NCI-H510A (cell line): ENCODE data around the gene FEZF2.

ENCODE experiments used
- DNase-seq: peaks from one replicate; lab custom pipeline; 2025; lab: John Stamatoyannopoulos, UW

FEZF2 gene

DNA sequence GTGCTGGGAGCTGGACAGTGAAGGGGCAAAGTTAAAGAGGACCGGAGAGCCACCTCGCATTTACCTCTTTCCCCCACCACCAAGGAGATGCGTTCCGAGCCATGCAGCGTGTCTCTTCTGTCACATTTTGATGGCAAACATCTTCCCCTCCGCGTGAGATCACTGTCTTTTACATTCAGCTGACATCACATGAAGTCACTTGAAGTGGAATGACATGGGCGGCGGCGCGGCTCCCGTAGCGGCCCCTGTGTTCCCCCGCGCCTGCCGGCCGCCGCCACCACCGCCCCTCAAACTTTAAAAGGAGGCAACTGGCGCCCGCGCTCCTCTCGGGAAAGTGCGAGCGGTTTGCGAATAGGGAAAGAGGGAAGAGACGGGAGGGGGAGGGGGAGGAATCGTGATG, at the start of gene FEZF2:
TSS of gene FEZF2 (minus strand) at position 336 of the 400 bp plus-strand sequence. CDS start 682 bp downstream, outside the sequence.
- DNase-seq, result no peak

DNA sequence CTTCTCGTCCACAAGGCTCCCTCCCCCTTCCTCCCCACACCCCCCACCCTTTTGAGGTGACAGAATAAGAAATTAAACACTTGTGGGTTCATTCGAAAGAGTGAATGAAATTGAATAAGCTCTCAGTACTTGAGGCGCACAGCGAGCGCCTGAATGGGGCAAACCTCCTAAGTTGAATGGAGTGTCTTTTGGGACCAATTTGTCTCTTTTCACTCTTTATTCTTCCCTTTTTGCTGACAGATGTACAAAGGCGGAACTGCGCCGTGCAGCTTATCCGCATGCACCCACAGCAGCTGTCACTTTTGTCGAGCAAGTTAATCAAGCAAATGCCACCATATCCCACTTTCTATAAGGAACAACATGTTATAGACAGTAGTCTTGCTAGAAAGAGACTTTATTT, 47.9 kb upstream of the FEZF2 start:
- DNase-seq, result no peak

DNA sequence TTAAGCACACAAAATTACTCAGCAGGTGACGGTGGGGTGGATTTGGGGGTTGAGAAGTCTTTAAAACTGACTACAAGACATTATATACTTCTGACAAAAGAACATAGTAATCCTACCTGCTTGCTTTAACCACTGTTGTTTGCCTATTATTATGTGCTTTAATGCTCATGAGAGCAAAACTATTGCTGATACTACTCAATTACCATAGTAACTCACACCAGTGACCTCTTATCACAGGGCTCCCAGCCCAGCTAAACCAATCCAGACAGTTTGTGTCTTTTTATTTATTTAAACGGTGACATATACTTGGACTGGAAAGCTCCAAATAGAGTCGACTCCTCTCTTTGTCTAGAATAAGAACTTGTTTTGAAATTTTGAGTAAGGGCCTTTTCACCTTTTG, 42.8 kb upstream of the FEZF2 start:
- no peak for DNase-seq

DNA sequence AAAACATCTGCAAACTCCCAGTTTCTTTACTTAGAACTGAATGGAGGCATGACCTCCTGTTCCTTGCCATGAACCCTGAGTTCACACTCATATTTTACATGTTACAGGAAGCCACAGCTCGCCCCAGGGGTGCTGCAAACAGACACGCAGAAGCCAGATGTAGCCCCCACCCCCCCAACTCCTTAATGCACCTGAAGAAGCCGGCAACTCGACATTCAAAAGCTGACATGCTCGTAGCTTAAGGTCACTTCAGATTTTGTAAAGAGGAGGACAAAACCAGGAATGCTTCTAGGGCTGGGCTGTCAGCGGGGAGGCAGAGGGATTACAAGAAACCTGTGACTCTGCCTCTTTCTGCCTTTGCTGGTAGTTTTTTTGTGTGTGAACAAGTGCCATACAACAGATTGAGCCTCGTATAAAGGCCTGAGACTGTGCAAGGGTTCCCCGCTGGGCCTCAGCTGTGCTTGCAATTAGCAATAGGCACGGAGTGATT, 42.0 kb upstream of the FEZF2 start:
- no peak for DNase-seq

DNA sequence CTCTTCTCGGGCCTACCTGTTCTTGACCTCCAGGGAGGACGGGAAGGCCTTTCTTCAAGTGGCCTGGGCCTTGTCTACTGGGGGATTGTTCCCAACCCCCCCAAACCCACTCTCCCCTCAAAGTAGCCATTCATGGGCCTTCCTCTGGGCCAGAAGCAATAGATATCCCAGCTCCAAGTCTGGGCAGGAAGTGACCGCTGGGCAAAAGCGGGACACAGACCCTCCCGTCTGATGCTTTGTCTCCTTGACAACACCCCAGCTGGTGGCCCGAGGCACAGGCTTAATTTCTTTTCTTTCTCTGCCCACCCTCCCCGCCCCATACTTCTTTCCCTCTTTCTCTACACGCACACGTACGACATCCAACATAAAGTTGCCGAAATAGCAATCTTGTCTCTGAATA, 41.4 kb upstream of the FEZF2 start:
- no peak for DNase-seq

DNA sequence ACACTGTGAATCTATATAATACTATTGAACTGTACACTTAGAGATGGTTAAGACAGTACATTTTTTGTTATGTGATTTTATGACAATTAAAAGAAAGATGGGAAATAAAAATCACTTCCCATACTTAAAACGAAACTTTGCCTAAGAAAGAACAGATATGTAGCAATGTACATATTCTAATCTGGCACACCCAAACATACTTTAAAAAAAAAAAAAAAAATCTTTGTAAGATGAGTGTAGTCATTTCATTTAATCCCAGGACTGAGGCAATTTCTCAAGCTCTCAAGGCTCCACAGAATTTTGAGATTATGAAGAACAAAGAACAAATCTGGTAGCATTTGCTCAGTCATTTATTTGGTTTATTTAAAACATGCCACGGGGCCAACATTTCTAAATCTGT, 40.3 kb upstream of the FEZF2 start:
- DNase-seq, result no peak

DNA sequence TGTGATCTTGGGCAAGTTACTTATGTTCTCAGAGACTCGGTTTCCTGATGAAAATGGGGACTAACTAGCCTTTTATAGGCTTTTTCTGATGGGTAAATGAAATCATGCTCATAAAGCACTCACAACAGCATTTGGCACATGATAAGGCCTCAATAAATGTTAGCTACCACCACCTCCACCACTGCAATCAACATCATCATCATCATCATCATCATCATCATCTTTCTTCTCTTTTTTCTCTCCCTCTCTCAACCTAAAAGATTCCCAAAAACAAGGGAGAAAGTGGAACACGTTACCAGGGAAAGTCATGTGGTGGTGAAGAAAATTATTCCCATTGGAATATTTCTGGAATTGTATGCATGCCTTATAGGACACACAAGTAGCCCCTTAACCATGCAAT, 33.6 kb upstream of the FEZF2 start:
- no peak for DNase-seq

DNA sequence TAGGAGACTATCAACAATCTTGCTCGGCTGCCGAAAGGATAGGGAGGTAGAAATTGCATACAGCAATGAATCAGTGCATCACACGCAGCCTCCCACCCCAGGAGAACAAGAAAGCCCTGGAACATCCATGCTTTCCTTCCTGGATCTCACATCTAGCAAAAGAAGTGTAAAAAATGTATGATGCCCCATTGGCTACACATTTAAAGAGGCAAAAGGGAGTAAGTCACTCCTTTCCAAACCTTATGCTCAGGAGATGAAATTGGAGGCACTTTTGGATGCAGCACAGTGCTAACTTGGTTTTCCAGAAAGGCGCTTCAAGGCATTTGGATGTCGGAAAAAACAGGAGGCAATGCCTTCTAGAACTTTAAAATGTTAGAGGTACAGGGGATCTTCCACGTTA, 32.2 kb upstream of the FEZF2 start:
- no peak for DNase-seq

DNA sequence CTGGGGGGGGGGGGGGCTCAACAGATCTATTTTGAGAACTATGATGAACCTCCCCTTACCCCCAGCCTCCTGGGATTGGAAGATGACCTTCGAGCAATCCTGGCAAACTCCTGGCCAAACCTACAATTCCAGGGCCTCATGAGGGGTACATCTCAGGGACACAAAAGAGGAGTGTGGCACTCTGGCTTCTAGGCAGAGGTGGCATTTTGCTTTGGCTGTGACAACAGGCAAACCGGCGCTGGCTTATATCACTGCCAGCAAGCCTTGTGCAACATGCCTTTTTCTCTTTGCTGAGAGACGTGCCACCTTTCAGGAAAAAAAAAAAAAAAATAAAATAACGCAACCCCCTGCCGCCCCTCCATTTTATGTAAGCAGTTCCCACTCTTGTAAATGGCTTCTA, 31.8 kb upstream of the FEZF2 start:
- DNase-seq, result no peak

DNA sequence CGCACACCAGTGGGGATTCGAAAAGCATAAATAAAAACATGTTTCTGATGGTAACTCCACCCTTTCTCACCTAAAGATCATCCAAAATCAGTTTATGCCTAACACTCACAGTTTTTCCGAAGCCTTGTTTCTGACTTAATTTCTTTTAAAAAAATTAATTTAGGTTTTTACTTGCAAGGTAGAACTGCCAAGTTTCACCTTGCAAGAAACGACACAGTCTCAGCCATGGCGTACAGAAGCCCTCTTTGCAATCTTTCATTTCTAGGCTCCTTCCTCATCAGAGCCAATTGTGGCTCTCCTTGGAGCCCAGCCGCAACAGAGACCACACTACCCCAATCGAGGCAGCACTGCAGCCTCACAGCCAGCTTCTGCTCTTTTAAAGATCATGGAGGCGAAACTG, 31.0 kb upstream of the FEZF2 start:
- DNase-seq, result no peak

DNA sequence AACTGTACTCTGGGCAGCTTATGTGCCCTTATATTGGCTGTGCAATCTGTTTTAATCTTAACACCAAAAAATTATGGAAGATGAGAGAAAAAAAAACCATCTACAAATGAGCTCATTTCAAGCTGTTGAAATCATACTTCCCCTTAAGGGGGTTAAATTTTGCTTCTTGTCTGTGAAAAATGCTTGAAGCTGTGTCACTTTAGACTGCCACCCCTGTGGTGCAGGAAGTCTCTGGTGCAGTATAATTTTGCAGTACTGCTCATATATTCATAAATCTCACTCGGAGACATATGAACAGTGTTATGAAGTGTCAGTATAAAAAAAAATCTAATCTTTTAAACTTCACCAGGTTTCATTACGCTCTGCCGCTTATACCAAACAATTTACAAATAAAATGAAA, 30.4 kb upstream of the FEZF2 start:
- DNase-seq, result no peak

DNA sequence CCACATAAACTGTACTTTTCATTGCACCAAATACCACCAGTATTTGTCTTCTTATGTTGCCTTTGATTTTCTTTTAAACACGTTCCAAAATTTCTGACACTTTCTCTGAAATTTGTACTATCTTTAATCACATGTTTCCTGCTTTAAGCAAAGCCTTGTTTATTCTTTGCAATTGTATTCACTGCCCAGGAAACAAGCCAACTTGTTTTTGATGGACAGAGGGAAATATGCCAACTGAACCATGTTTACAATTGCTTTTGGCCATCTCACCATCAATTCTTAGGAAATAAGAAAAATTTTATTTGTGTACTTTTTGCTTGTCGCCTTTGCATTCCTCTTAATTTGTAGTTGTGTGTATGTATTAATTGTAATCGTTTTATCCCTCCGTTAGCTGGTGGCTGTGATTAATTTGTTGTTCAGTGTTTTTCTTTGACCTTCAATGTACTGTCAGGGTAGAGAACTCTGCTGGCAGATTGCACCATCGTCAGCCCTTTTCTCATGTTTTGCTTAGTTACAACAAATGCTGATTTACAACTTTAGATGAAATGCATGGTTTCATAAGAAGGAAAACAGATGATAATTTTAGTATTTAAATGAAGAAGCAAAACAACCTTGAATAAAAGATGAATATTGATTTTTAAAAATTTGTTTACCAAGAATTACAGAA, 19.4 kb upstream of the FEZF2 start:
- DNase-seq, result no peak

DNA sequence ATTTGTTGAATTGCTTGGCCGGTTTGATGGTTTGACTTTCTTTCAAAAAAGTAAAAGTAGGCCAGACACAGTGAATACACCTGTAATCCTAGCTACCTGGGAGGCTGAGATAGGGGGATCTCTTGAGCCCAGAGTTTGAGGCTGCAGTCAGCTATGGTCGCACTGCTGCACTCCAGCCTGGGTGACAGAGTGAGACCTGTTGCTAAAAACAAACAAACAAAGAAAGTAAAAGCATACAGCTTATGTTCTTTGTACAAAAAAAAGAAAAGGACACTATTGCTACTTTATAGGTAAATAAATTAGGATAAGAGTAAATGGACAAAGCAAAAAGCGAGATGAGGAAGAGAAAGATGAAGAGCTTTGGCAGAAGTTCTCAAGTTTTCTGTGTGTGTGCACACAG, 13.9 kb upstream of the FEZF2 start:
- no peak for DNase-seq

DNA sequence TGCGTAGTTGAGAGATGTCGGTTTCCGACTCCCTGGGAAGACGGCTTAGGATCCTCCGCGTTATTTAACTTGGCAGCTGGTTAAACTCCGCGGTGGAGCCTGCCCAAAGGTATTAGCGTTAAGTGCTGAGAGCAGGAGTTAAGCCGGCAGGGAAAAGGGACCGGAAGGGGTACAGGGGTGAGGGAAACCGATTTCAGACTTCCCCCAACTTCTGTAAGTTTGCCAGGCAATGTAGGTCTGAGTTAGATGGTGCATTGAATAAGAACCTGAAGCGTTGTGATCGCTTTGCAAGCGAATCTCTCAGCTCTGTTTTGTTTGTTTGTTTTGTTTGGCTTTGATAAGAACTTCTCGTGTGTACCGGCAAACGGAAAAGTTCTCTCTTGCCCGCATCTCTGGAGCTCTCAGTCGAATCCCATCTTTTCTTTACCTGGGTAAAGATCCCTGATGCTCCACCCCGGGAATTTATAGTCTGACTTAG, 6.0 kb upstream of the FEZF2 start:
- DNase-seq, result no peak

DNA sequence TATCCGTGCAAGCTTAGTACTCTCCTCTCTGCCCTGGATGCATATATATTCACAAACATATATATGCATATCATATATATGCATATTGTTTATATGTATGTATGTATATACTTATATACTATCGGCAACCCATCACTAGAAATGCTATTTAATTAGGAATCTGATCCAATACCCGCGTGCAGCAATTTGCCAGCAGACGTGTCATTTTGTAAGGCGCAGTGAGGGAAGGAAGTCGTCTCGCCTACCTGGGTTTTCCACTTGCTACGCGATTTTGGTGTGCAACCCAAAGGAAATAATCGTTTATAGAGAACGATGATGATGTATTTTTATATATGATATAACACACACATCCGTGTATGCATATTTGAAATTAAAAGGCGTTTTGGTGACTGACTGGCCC, 5.6 kb upstream of the FEZF2 start:
- DNase-seq, result no peak

DNA sequence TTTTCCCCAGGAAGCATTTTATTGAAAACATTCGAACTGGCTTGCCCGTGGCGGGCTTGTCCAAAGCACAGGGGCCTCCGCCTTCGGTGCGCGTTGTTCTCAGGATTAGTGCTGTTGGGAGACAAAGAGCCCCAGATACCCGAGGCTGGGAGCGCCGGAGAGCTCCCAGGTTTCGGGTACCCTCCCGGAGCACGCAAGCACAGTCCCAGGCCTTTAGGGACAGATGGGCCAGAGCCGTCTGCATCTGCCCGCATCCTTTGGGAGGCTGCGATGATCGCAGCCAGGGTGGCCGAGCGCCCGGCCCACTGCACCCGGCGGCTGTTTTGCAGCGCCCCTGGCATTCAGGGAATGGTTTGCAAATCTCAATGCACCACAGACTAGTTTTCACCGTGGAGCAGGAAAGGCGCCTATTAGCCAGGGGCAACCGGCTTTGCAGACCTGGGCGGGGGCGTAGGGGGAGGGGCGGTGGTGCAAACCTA, 5.0 kb upstream of the FEZF2 start:
- DNase-seq, result no peak

DNA sequence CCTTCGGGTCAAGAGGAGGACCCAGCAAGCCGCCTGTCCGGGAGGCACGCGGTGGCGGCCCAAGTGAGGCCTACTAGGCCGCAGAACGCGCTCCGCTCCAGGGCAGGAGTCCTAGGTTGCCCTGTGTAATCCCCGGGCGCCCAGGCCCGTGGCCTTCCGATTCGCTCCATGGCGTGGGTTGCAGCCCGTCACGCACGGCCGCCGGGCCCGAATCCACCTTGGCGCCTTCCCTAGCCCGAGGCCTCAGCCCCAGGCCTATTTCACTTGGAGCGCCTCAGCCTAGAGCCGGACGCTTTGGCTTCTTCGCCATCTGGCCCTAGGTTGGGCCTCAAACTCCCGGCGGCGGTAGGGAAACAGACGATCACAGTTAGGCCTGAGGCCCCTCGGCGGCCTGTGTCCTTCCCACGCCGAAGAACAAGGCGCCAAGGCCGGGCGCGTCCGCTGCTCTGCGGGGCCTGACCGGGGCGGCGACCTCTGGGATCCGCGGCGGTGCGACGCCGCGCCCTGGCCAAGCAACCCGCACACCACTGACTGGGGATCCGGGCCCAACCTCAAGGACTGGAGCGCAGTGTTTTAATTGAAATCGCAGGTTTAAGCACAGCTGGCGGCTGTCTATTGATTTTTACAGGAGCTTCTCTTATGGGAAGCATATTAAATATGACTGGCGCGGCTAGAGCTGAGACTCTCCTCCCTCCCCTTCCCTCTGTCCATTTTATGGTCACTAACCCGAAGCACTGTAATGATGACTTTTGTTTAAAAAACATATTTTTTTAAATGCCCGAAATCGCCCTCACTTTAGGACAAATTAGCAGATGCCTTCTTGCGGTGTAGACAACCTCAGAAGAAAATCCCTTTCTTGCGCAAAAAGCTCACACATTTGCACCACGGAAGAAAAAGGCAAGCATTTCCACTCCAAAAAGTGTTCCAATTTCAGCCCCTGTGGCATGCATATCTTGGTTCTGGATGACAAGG, 3.8 kb upstream of the FEZF2 start:
- no peak for DNase-seq

DNA sequence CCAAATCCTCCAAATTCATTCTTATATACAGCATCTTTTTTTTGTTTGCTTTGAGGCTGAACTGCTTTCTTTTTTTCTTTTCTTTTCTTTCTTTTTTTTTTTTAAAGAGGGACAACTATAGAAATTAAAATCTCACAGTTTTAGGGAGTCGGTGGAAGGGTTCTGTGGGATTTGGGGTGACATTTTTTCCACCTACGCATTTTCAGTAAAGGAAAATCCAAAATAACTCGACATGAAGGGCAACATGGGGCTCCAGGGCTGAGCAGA, 3.0 kb upstream of the FEZF2 start:
- no peak for DNase-seq

DNA sequence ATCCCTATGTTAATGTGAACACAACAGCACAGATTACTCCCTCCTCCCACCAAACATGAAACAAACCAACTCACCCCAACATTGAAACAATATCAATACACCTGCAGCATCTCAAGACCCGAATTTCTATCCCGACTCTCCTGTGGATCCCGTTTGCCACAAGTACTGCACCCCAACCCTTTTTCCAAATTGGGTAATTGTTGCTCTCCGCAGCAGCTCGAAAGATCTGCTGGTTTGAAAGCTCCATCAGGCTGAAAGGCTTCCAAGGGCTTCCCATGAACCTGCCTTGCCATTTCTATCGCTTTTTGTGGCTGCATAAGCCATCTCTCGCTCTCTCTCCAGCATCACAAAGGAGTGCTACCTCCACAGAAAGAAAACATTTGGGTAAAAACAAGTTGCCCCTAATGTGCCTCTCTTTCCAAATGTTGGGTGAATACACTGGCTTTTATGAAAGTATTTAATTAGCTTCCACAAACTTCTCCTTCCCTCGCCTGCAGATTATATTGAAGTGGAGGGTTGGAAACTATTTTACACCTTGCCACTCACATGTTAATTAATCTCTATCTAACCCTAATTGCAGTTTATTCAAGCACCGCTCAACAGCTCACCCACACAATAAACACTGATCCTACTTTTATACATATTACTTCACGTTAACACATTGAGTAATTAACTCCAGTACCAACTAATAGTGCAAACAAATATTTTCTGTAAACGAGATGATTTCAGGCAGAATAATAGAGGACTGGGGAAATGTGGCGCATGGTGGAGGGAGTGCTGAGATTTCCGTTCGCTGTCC, 2.5 kb upstream of the FEZF2 start:
- DNase-seq, result no peak

DNA sequence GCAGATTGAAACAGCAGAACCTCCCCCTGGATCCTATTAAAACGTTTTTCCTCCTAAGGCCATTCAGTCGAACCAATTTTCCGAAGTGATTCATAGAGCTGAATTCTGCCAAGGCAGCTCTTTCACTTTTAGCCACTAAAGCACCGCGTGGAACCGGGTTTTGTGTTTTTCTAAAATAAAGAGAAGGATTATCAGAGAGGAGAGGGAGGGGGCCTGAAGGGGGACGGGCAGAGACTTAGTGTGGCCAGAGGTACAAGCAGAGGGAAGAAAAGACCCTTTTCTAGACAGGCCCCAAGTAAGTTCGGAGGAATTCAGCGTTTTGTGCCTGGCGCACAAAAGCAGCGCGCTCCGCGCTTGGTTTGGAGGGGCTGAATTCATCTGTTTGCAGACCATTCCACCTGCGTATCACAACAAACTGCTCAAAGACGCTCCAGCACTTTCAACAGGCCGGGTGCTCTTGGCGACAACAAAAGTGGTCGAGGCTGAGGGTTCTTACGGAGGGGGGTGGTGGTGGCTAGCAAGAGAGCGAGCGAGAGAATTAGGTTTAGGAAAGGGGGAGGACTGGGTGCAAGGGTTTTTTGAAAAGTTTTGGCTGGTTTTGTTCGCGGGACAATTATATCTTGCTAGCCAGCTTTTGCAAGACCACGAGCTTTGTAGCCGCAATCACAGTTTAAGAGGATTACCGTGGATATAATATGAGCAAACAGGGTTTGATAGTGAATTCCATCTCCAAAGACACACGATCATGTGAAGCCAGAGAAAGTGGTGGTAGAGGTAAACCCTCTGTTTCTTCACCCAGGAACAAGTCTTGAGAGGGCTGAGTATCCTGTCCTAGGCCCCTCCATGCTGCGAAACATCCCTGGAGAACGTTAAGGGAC, 1.2 kb upstream of the FEZF2 start:
- no peak for DNase-seq

DNA sequence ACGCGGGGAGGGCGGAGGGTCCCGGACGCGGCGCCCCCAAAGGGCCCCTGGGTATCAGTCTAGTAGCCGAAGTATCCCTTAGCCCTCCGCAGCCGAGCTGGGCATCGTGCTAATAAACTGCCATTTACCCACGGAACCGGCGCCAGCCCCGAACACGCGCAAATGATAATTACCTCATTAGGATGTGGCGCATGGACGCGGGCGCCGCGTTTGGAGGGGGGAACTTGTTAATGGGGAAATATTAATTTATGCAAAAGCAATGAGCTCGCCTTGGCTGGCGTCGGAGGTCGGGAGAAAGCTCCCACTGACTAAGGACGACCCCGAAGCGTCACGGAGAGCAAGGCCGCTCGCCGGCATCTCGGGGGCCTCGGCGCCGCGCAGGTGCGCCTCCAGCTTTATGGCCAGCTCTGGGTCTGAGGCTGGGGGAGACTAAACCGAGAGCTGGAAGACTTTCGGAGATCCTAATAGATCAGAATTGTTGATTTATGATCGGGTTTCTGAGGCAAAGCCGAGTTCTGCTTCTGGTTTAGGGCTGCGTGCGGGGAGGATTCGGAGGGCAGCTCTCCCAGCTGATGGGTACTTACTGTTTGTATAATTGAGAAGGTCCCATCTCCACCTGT, 474 bp upstream of the FEZF2 start:
- DNase-seq, result no peak
